ENCODE data around the gene DMKN. TPM values are rescaled to one million over a fixed set of nuclear protein-coding genes. Genes with fewer than 3 reads are reported as not detected.
A peak's percentile ranks its signal among the peaks of the same experiment; 100 is the strongest.

Gene DMKN
- total RNA-seq, 1 experiment from 2014 or later: 5.6 TPM

- H3K9me3 ChIP-seq (ENCODE audit: control insufficient read depth, insufficient read depth, low read depth, low read length): no peaks in the 10 kb centered on the region
- no peak overlapping the region for H3K4me3 ChIP-seq (ENCODE audit: low read depth in 2 of 2, low read length in 2 of 2)
- intact Hi-C loops (cut with micrococcal nuclease; ENCODE audit: unreplicated experiment) (no loop called here), in situ Hi-C loops (cut with HindIII; ENCODE audit: low pct_unique_long_range_greater_than_20kb, low sequenced_read_pairs) (no loop called here)
- ATAC-seq (no peak), DNase-seq (ENCODE audit: low read depth, low spot score) (no peak)
- no peak overlapping the region for H3K27ac ChIP-seq (ENCODE audit: low read length)
- peaks cover 22% of the 10 kb centered on the region for H3K27me3 ChIP-seq (ENCODE audit: control insufficient read depth, insufficient read depth, low read length)
- POLR2A ChIA-PET: interaction anchor here (0.7 kb wide), 1 partner anchor 109 kb away, joined by 3 read pairs; no protein-coding TSS in a partner anchor
- no peaks in the 10 kb centered on the region for H3K36me3 ChIP-seq (ENCODE audit: control insufficient read depth, insufficient read depth, low read length)
- H3K4me1 ChIP-seq (ENCODE audit: control insufficient read depth, insufficient read depth, low read length): no peaks in the 10 kb centered on the region
- TF ChIP-seq SIN3A (IDR thresholded peaks at IDR 0.05; ENCODE audit: borderline replicate concordance, insufficient read depth, low read depth, low read length) (no peak), POLR2AphosphoS5 (IDR thresholded peaks at IDR 0.05; ENCODE audit: low read depth, low read length) (no peak), REST (IDR thresholded peaks at IDR 0.05; ENCODE audit: insufficient read depth in 1 of 2, low read depth in 2 of 2, low read length in 1 of 2) (no peak), TCF7L2 (IDR thresholded peaks at IDR 0.05; ENCODE audit: low read depth, low read length) (no peak)
- BruUV-seq (replicated peaks): no TSS peak
- CTCF ChIA-PET: interaction anchor here (0.7 kb wide), 1 partner anchor 31 kb away, joined by 6 read pairs; no protein-coding TSS in a partner anchor
Measured at GRCh38 chr19:35451338-35452096, 61.9 kb downstream of the DMKN start.

DNA sequence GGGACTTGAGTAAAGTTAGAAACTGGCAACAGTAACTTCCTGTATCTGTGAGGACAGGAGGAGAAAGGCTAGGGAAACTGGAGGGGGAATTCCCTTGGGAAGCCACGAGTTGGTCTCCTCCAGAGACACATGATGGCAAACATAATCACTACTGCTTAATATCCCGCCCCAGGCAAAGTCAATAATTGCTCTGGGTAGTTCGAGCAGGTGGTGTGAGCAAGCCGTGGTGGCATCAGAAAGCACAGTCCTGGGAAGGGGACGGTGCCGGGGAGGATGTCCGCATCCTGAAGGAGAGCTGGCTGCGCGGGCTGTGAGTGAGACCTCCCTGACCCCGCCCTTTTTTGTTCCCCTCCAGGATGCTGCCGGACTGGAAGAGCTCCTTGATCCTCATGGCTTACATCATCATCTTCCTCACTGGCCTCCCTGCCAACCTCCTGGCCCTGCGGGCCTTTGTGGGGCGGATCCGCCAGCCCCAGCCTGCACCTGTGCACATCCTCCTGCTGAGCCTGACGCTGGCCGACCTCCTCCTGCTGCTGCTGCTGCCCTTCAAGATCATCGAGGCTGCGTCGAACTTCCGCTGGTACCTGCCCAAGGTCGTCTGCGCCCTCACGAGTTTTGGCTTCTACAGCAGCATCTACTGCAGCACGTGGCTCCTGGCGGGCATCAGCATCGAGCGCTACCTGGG, 63.9 kb downstream of the DMKN start:
- in situ Hi-C loops (cut with HindIII; ENCODE audit: low pct_unique_long_range_greater_than_20kb, low sequenced_read_pairs) (no loop called here), intact Hi-C loops (cut with micrococcal nuclease; ENCODE audit: unreplicated experiment) (no loop called here)
- Histone ChIP-seq H3K36me3 (ENCODE audit: control insufficient read depth, insufficient read depth, low read length) (no peaks in the 10 kb centered on the region), H3K4me3 (ENCODE audit: low read depth in 2 of 2, low read length in 2 of 2) (no peak overlapping the region), H3K27ac (ENCODE audit: low read length) (no peak overlapping the region), H3K4me1 (ENCODE audit: control insufficient read depth, insufficient read depth, low read length) (no peaks in the 10 kb centered on the region), H3K27me3 (ENCODE audit: control insufficient read depth, insufficient read depth, low read length) (peaks cover 27% of the 10 kb centered on the region), H3K9me3 (ENCODE audit: control insufficient read depth, insufficient read depth, low read depth, low read length) (no peaks in the 10 kb centered on the region)
- POLR2A ChIA-PET: no interaction called here
- no TSS peak for BruUV-seq (replicated peaks)
- CTCF ChIA-PET: no interaction called here
- no peak for TF ChIP-seq POLR2AphosphoS5 (IDR thresholded peaks at IDR 0.05; ENCODE audit: low read depth, low read length)
- no peak for TF ChIP-seq TCF7L2 (IDR thresholded peaks at IDR 0.05; ENCODE audit: low read depth, low read length)
- TF ChIP-seq, protein P1, sequence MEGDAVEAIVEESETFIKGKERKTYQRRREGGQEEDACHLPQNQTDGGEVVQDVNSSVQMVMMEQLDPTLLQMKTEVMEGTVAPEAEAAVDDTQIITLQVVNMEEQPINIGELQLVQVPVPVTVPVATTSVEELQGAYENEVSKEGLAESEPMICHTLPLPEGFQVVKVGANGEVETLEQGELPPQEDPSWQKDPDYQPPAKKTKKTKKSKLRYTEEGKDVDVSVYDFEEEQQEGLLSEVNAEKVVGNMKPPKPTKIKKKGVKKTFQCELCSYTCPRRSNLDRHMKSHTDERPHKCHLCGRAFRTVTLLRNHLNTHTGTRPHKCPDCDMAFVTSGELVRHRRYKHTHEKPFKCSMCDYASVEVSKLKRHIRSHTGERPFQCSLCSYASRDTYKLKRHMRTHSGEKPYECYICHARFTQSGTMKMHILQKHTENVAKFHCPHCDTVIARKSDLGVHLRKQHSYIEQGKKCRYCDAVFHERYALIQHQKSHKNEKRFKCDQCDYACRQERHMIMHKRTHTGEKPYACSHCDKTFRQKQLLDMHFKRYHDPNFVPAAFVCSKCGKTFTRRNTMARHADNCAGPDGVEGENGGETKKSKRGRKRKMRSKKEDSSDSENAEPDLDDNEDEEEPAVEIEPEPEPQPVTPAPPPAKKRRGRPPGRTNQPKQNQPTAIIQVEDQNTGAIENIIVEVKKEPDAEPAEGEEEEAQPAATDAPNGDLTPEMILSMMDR (IDR thresholded peaks at IDR 0.05): no peak
- no peak for TF ChIP-seq REST (IDR thresholded peaks at IDR 0.05; ENCODE audit: insufficient read depth in 1 of 2, low read depth in 2 of 2, low read length in 1 of 2)
- 0 out of 2 replicates have a peak, but pooled peaks have one; percentile 12 for ATAC-seq
- DNase-seq (ENCODE audit: low read depth, low spot score): no peak

Measured in Panc1 (cell line).